Sigmoid colon (tissue), 3 donors: ENCODE data around the gene USP21.

Experiments
- POLR2A ChIP-seq, 2 donors: fragments of 450-650 bp; IDR thresholded peaks; one replicate each; pipeline ENCODE4 v1.6.1; 2016; ENCODE audit warnings: antibody characterized with exemption in 2 of 2, mild to moderate bottlenecking in 2 of 2, moderate library complexity in 2 of 2
- TF ChIP-seq, protein P1 (sequence below), 4 experiments: fragments of 450-650 bp in 3 of 4; fragments of 200-600 bp in 1 of 4; IDR thresholded peaks; one replicate each; pipeline ENCODE4 v1.5.1; 2016 to 2019; ENCODE audit warnings: antibody characterized with exemption in 4 of 4, mild to moderate bottlenecking in 3 of 4, moderate library complexity in 2 of 4

DNA sequence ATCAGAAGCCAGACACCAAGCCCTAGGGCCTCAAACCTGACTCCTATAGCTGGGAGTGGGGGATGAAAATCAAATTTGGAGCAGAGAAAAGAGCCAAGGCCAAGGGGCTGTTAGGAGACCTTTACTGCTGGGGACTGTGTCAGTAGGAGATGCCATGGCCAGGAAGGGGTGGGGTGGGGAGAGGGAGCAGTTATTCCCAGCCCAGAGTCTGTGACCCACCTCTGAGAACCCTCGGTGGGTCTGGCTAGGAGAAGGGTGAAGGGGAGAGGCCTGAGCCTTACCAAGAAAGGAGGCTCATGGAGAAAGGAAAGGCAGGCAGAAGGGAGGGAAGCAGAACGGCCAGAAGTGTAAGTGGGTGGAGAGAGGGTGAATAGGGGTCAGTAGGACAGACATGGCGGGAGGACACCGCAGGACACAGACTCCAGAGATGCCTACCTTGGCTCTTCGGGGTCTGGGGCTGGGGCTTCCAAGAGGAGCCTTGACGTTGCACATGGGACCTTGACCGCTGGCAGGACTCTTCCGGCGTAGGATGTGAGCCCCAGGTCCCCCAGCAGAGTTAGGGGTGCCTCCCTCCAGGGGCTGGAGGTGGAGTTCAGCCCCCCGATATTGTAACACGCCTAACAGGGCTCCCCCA lies 38.4 kb downstream of the USP21 start:
- TF ChIP-seq, protein P1, sequence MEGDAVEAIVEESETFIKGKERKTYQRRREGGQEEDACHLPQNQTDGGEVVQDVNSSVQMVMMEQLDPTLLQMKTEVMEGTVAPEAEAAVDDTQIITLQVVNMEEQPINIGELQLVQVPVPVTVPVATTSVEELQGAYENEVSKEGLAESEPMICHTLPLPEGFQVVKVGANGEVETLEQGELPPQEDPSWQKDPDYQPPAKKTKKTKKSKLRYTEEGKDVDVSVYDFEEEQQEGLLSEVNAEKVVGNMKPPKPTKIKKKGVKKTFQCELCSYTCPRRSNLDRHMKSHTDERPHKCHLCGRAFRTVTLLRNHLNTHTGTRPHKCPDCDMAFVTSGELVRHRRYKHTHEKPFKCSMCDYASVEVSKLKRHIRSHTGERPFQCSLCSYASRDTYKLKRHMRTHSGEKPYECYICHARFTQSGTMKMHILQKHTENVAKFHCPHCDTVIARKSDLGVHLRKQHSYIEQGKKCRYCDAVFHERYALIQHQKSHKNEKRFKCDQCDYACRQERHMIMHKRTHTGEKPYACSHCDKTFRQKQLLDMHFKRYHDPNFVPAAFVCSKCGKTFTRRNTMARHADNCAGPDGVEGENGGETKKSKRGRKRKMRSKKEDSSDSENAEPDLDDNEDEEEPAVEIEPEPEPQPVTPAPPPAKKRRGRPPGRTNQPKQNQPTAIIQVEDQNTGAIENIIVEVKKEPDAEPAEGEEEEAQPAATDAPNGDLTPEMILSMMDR (IDR thresholded peaks at IDR 0.05): no peak
- no peak for TF ChIP-seq POLR2A (IDR thresholded peaks at IDR 0.05)
